Loucy (cell line): ENCODE measurements around the gene PBX1.

ENCODE experiments used
- H2AFZ ChIP-seq: fragments of 200-600 bp; sonication (generic); 2 replicates; pipeline ENCODE4 v1.6.0; 2016; ENCODE audit warnings: antibody characterized with exemption, mild to moderate bottlenecking, low read length, moderate library complexity
- H3F3A ChIP-seq: fragments of 200-600 bp; 2 replicates; pipeline ENCODE4 v1.6.0; 2016; ENCODE audit warnings: antibody characterized with exemption, low read depth, mild to moderate bottlenecking
- H3K27me3 ChIP-seq: fragments of 200-600 bp; sonication (generic); 2 replicates; pipeline ENCODE4 v1.6.1; 2014; ENCODE audit warnings: low read length, mild to moderate bottlenecking; ENCODE audit not compliant: insufficient read depth, poor library complexity, severe bottlenecking
- H3K36me3 ChIP-seq: fragments of 200-600 bp; sonication (generic); 2 replicates; pipeline ENCODE4 v1.6.1; 2016; ENCODE audit warnings: low read length; ENCODE audit not compliant: insufficient read depth
- H3K4me1 ChIP-seq: fragments of 200-600 bp; sonication (generic); 2 replicates; pipeline ENCODE4 v1.5.1; 2014; ENCODE audit warnings: low read length, mild to moderate bottlenecking; ENCODE audit not compliant: insufficient read depth, poor library complexity, severe bottlenecking
- H3K4me2 ChIP-seq: fragments of 200-600 bp; sonication (generic); 2 replicates; pipeline ENCODE4 v1.6.0; 2014; ENCODE audit warnings: antibody characterized with exemption, low read length, low read depth, mild to moderate bottlenecking; ENCODE audit not compliant: poor library complexity, severe bottlenecking
- H3K4me3 ChIP-seq: fragments of 200-600 bp; sonication (generic); 2 replicates; pipeline ENCODE4 v1.5.1; 2014; ENCODE audit warnings: low read length, mild to moderate bottlenecking, mixed read lengths; ENCODE audit not compliant: poor library complexity, severe bottlenecking
- H3K79me2 ChIP-seq: fragments of 200-600 bp; sonication (generic); 2 replicates; pipeline ENCODE4 v1.6.1; 2014; ENCODE audit warnings: low read length; ENCODE audit not compliant: insufficient read depth
- H3K9ac ChIP-seq: fragments of 200-600 bp; sonication (generic); 2 replicates; pipeline ENCODE4 v1.6.0; 2014; ENCODE audit warnings: mild to moderate bottlenecking, low read depth, low read length, moderate library complexity; ENCODE audit not compliant: poor library complexity, severe bottlenecking
- H3K9me2 ChIP-seq: fragments of 200-600 bp; sonication (generic); replicated peaks from 2 replicates; pipeline ENCODE4 v1.6.1; 2016; ENCODE audit warnings: low read depth, low read length, mixed read lengths
- H3K9me3 ChIP-seq: fragments of 200-600 bp; sonication (generic); 2 replicates; pipeline ENCODE4 v1.6.1; 2014; ENCODE audit warnings: mild to moderate bottlenecking, antibody characterized with exemption, low read length, low read depth; ENCODE audit not compliant: insufficient read depth
- H4K20me1 ChIP-seq: fragments of 200-600 bp; sonication (generic); 2 replicates; pipeline ENCODE4 v1.6.0; 2014; ENCODE audit warnings: antibody characterized with exemption, low read length, mild to moderate bottlenecking; ENCODE audit not compliant: insufficient read depth, poor library complexity, severe bottlenecking
- CTCF ChIP-seq: fragments of 200-600 bp; sonication (generic); conservative IDR thresholded peaks from 2 replicates; pipeline ENCODE4 v1.5.1; 2014; ENCODE audit warnings: mild to moderate bottlenecking, antibody characterized with exemption, low read length
- EZH2phosphoT487 ChIP-seq: fragments of 200-600 bp; IDR thresholded peaks from 2 replicates; pipeline ENCODE4 v1.6.1; 2018; ENCODE audit warnings: antibody characterized with exemption, mild to moderate bottlenecking, moderate library complexity, borderline replicate concordance

PBX1 gene

GRCh38 chr1:164801791-164802502 is 243.0 kb downstream of the PBX1 start:
- Histone ChIP-seq H3K4me1 (no peaks in the 10 kb centered on the region), H3K27me3 (no peaks in the 10 kb centered on the region), H3K4me2 (no peak overlapping the region), H3K9me3 (no peaks in the 10 kb centered on the region), H3K36me3 (no peaks in the 10 kb centered on the region), H3K9me2 (no peaks in the 10 kb centered on the region), H3K9ac (no peak overlapping the region), H3K79me2 (no peaks in the 10 kb centered on the region), H3K4me3 (no peak overlapping the region), H3F3A (no peaks in the 10 kb centered on the region), H4K20me1 (no peaks in the 10 kb centered on the region), H2AFZ (no peak overlapping the region)
- TF ChIP-seq EZH2phosphoT487 (no peak), CTCF (no peak)

- Histone ChIP-seq H3F3A (no peaks in the 10 kb centered on the region), H3K9ac (no peak overlapping the region)
Measured at GRCh38 chr1:164802529-164803282, 243.7 kb downstream of the PBX1 start.

GRCh38 chr1:164803366-164803765 is 244.4 kb downstream of the PBX1 start:
- no peaks in the 10 kb centered on the region for H3K9me2 ChIP-seq

More at GRCh38 chr1:164802529-164803282, 243.7 kb downstream of the PBX1 start:
- Histone ChIP-seq H3K27me3 (no peaks in the 10 kb centered on the region), H3K9me2 (no peaks in the 10 kb centered on the region), H4K20me1 (no peaks in the 10 kb centered on the region), H3K79me2 (no peaks in the 10 kb centered on the region), H3K4me2 (no peak overlapping the region), H3K9me3 (no peaks in the 10 kb centered on the region), H3K36me3 (no peaks in the 10 kb centered on the region), H3K4me3 (no peak overlapping the region), H3K4me1 (no peaks in the 10 kb centered on the region), H2AFZ (no peak overlapping the region)
- no peak for TF ChIP-seq EZH2phosphoT487

GRCh38 chr1:164804366-164804765 is 245.4 kb downstream of the PBX1 start:
- Histone ChIP-seq H3K4me3 (no peak overlapping the region), H3K4me1 (no peaks in the 10 kb centered on the region), H3K79me2 (no peaks in the 10 kb centered on the region), H3K9ac (no peak overlapping the region), H4K20me1 (no peaks in the 10 kb centered on the region), H3K36me3 (no peaks in the 10 kb centered on the region), H2AFZ (no peak overlapping the region), H3K4me2 (no peak overlapping the region), H3K9me2 (no peaks in the 10 kb centered on the region), H3K27me3 (no peaks in the 10 kb centered on the region), H3F3A (no peaks in the 10 kb centered on the region), H3K9me3 (no peaks in the 10 kb centered on the region)
- no peak for TF ChIP-seq EZH2phosphoT487
- TF ChIP-seq CTCF = no peak

More at GRCh38 chr1:164803366-164803765, 244.4 kb downstream of the PBX1 start:
- Histone ChIP-seq H4K20me1 (no peaks in the 10 kb centered on the region), H3K9ac (no peak overlapping the region), H3K4me2 (no peak overlapping the region), H3K4me3 (no peak overlapping the region), H3K9me3 (no peaks in the 10 kb centered on the region), H3F3A (no peaks in the 10 kb centered on the region), H3K4me1 (no peaks in the 10 kb centered on the region), H2AFZ (no peak overlapping the region), H3K27me3 (no peaks in the 10 kb centered on the region), H3K79me2 (no peaks in the 10 kb centered on the region), H3K36me3 (no peaks in the 10 kb centered on the region)
- TF ChIP-seq EZH2phosphoT487 = no peak
